Right lobe of liver (tissue), 4 donors: Measurements from ENCODE around the gene KSR2.

ENCODE experiments used
- CTCF ChIP-seq, 4 donors: fragments of 200-600 bp in 3 of 4; fragments of 450-650 bp in 1 of 4; IDR thresholded peaks; one replicate each; pipeline versions ENCODE4 v1.5.1 to v1.8.0; 2016 to 2022; ENCODE audit warnings: antibody characterized with exemption in 4 of 4, mild to moderate bottlenecking in 2 of 4
- POLR2A ChIP-seq: fragments of 450-650 bp; IDR thresholded peaks from one replicate; pipeline ENCODE4 v1.6.1; 2017; ENCODE audit warnings: antibody characterized with exemption, mild to moderate bottlenecking
- donor health status: DM: no; HTN: no; CAD: no.
- donor health status: DM: no; HTN: no; CAD: no.
- donor health status: DM: no; HTN: yes; CAD: no.

GRCh38 chr12:117563706-117564105, 405.1 kb downstream of the KSR2 start:
- TF ChIP-seq CTCF (IDR thresholded peaks at IDR 0.05), result no peak
- no peak for TF ChIP-seq POLR2A
